Measurements from ENCODE around the gene KCTD19.

GRCh38 chr16:67265834-67266233 is 60.7 kb downstream of the KCTD19 start:
- TF ChIP-seq GATA2 (IDR thresholded peaks at IDR 0.05; ENCODE audit: low read depth, low read length): no peak
- TF ChIP-seq GATA3 (IDR thresholded peaks at IDR 0.05; ENCODE audit: low read depth, low read length): no peak

All from SH-SY5Y (cell line).